ENCODE results near the gene CSF2. TPM values are rescaled to one million over a fixed set of nuclear protein-coding genes. Genes with fewer than 3 reads are reported as not detected.

The CSF2 gene
- polyA plus RNA-seq, 1 donor (not counting 4 experiments of a cell fraction or from before 2014, with no cell fraction given), result 7.2 TPM

GRCh38 chr5:132050661-132051552, 22.7 kb upstream of the CSF2 start:
- H3K9ac ChIP-seq (ENCODE audit: control insufficient read depth, extremely low read depth, insufficient read depth, low read length), result no peak overlapping the region
- H3K4me1 ChIP-seq (ENCODE audit: control insufficient read depth, extremely low read depth, insufficient read depth, low read length), result no peaks in the 10 kb centered on the region
- H4K20me1 ChIP-seq (ENCODE audit: control insufficient read depth, extremely low read depth, insufficient read depth, low read length), result no peaks in the 10 kb centered on the region
- TF ChIP-seq, protein P1, sequence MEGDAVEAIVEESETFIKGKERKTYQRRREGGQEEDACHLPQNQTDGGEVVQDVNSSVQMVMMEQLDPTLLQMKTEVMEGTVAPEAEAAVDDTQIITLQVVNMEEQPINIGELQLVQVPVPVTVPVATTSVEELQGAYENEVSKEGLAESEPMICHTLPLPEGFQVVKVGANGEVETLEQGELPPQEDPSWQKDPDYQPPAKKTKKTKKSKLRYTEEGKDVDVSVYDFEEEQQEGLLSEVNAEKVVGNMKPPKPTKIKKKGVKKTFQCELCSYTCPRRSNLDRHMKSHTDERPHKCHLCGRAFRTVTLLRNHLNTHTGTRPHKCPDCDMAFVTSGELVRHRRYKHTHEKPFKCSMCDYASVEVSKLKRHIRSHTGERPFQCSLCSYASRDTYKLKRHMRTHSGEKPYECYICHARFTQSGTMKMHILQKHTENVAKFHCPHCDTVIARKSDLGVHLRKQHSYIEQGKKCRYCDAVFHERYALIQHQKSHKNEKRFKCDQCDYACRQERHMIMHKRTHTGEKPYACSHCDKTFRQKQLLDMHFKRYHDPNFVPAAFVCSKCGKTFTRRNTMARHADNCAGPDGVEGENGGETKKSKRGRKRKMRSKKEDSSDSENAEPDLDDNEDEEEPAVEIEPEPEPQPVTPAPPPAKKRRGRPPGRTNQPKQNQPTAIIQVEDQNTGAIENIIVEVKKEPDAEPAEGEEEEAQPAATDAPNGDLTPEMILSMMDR (optimal IDR thresholded peaks at IDR 0.05 in 1 of 3, IDR thresholded peaks at IDR 0.05 in 1 of 3, conservative IDR thresholded peaks at IDR 0.05 in 1 of 3; ENCODE audit: extremely low read depth in 1 of 3, insufficient read depth in 2 of 3, low read length in 3 of 3), result no peak
- no peak for TF ChIP-seq EZH2 (IDR thresholded peaks at IDR 0.05; ENCODE audit: low read length)
- DNase-seq (ENCODE audit: low read depth, low spot score) (no peak), FAIRE-seq (no peak)
- H3K36me3 ChIP-seq (ENCODE audit: control insufficient read depth in 2 of 2, extremely low read depth in 1 of 2, insufficient read depth in 2 of 2, low read length in 2 of 2), result no peaks in the 10 kb centered on the region
- H3K9me3 ChIP-seq (ENCODE audit: control insufficient read depth, low read depth, low read length), result no peaks in the 10 kb centered on the region
- no peak overlapping the region for H3K4me3 ChIP-seq (ENCODE audit: control insufficient read depth in 2 of 3, extremely low read depth in 1 of 3, insufficient read depth in 2 of 3, low read depth in 1 of 3, low read length in 3 of 3)
- H3K4me2 ChIP-seq (ENCODE audit: control insufficient read depth, extremely low read depth, insufficient read depth, low read depth, low read length), result no peak overlapping the region
- no peak overlapping the region for H3K27ac ChIP-seq (ENCODE audit: control insufficient read depth, insufficient read depth, low read length)
- no peaks in the 10 kb centered on the region for H3K9me1 ChIP-seq (ENCODE audit: control insufficient read depth, extremely low read depth, insufficient read depth, low read length)
- H2AFZ ChIP-seq (ENCODE audit: control insufficient read depth, low read length), result no peak overlapping the region
- H3K27me3 ChIP-seq (ENCODE audit: control insufficient read depth, extremely low read depth, insufficient read depth, low read length), result no peaks in the 10 kb centered on the region
- dilution Hi-C loops (cut with MboI; ENCODE audit: extremely low pct_ligation_motif_present, low sequenced_read_pairs), result no loop called here
- H3K79me2 ChIP-seq (ENCODE audit: control insufficient read depth, insufficient read depth, low read length), result no peaks in the 10 kb centered on the region

DNA sequence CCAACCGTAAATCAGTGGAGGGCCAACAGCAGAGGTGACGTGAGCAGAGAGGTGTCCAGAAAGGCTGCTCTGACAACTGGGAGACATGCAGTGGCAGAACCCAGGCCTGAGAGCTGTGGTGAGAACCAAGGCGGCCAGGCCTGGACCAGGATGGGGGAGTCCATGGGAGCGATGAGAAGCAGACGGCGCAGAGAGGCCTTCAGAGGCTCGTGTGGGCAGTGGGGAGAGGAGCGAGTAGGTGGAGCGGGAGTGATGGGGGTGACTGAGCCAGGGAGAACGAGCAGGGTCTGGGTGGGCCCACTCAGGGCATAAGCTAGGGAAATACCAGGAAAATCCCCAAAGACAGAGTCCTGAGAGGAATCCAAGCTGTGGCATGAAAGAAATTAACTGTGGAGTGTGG, 21.1 kb upstream of the CSF2 start:
- DNase-seq (ENCODE audit: low read depth, low spot score) (no peak), FAIRE-seq (no peak)
- Histone ChIP-seq H3K4me1 (ENCODE audit: control insufficient read depth, extremely low read depth, insufficient read depth, low read length) (no peaks in the 10 kb centered on the region), H3K9me1 (ENCODE audit: control insufficient read depth, extremely low read depth, insufficient read depth, low read length) (no peaks in the 10 kb centered on the region), H3K27me3 (ENCODE audit: control insufficient read depth, extremely low read depth, insufficient read depth, low read length) (peaks cover 4% of the 10 kb centered on the region), H4K20me1 (ENCODE audit: control insufficient read depth, extremely low read depth, insufficient read depth, low read length) (no peaks in the 10 kb centered on the region), H3K4me2 (ENCODE audit: control insufficient read depth, extremely low read depth, insufficient read depth, low read depth, low read length) (no peak overlapping the region), H3K79me2 (ENCODE audit: control insufficient read depth, insufficient read depth, low read length) (no peaks in the 10 kb centered on the region), H3K9ac (ENCODE audit: control insufficient read depth, extremely low read depth, insufficient read depth, low read length) (no peak overlapping the region), H3K27ac (ENCODE audit: control insufficient read depth, insufficient read depth, low read length) (no peak overlapping the region), H3K4me3 (ENCODE audit: control insufficient read depth in 2 of 3, extremely low read depth in 1 of 3, insufficient read depth in 2 of 3, low read depth in 1 of 3, low read length in 3 of 3) (no peak overlapping the region), H3K36me3 (ENCODE audit: control insufficient read depth in 2 of 2, extremely low read depth in 1 of 2, insufficient read depth in 2 of 2, low read length in 2 of 2) (no peaks in the 10 kb centered on the region), H2AFZ (ENCODE audit: control insufficient read depth, low read length) (no peak overlapping the region), H3K9me3 (ENCODE audit: control insufficient read depth, low read depth, low read length) (no peaks in the 10 kb centered on the region)
- TF ChIP-seq, protein P1 (optimal IDR thresholded peaks at IDR 0.05 in 1 of 3, IDR thresholded peaks at IDR 0.05 in 1 of 3, conservative IDR thresholded peaks at IDR 0.05 in 1 of 3; ENCODE audit: extremely low read depth in 1 of 3, insufficient read depth in 2 of 3, low read length in 3 of 3), result no peak
- no peak for TF ChIP-seq EZH2 (IDR thresholded peaks at IDR 0.05; ENCODE audit: low read length)
- dilution Hi-C loops (cut with MboI; ENCODE audit: extremely low pct_ligation_motif_present, low sequenced_read_pairs), result no loop called here

Data from keratinocyte (primary cell).